ENCODE data around the gene PAK2.

Gene PAK2

GRCh38 chr3:196803891-196804468 lies 64.3 kb downstream of the PAK2 start:
- Histone ChIP-seq H3K4ac (ENCODE audit: low read depth, low read length) (no peak overlapping the region), H4K5ac (ENCODE audit: low read length) (no peak overlapping the region), H3K56ac (ENCODE audit: low read length) (no peak overlapping the region), H4K8ac (ENCODE audit: low read depth, low read length) (no peak overlapping the region), H3K79me1 (ENCODE audit: low read length) (peaks cover 7% of the 10 kb centered on the region), H3K4me2 (ENCODE audit: low read length) (no peak overlapping the region), H3K18ac (ENCODE audit: low read length) (no peak overlapping the region), H3K27ac (ENCODE audit: low read depth, low read length) (no peak overlapping the region), H2BK15ac (replicated peaks; ENCODE audit: low read depth) (no peak overlapping the region), H3K4me3 (ENCODE audit: low read length) (no peak overlapping the region), H2AK5ac (ENCODE audit: low read length) (no peak overlapping the region), H3K27me3 (ENCODE audit: insufficient read depth, low read length, poor library complexity) (no peaks in the 10 kb centered on the region), H3K9ac (ENCODE audit: low read length) (no peak overlapping the region), H3K4me1 (ENCODE audit: control insufficient read depth, low read depth, low read length) (no peaks in the 10 kb centered on the region), H3K79me2 (ENCODE audit: control insufficient read depth, insufficient read depth, low read length) (peaks cover 1% of the 10 kb centered on the region), H2BK5ac (ENCODE audit: low read length) (no peak overlapping the region), H3K23ac (ENCODE audit: low read length) (no peak overlapping the region), H3K36me3 (ENCODE audit: control insufficient read depth, insufficient read depth, low read length) (peaks cover 5% of the 10 kb centered on the region), H2BK120ac (ENCODE audit: low read depth, low read length) (no peak overlapping the region)
- no peak for DNase-seq
- WGBS (ENCODE audit: extremely low coverage, insufficient coverage, low lambda C conversion rate) = 100% methylated on average over 1 of the region's 9 CpGs

GRCh38 chr3:196804773-196805172 lies 65.1 kb downstream of the PAK2 start:
- Histone ChIP-seq H3K56ac (ENCODE audit: low read length) (no peak overlapping the region), H3K79me1 (ENCODE audit: low read length) (peaks cover 4% of the 10 kb centered on the region), H2BK5ac (ENCODE audit: low read length) (no peak overlapping the region), H3K9ac (ENCODE audit: low read length) (no peak overlapping the region), H3K4ac (ENCODE audit: low read depth, low read length) (no peak overlapping the region), H4K5ac (ENCODE audit: low read length) (no peak overlapping the region), H3K27me3 (ENCODE audit: insufficient read depth, low read length, poor library complexity) (no peaks in the 10 kb centered on the region), H3K18ac (ENCODE audit: low read length) (no peak overlapping the region), H3K4me2 (ENCODE audit: low read length) (no peak overlapping the region), H2AK5ac (ENCODE audit: low read length) (no peak overlapping the region), H3K79me2 (ENCODE audit: control insufficient read depth, insufficient read depth, low read length) (peaks cover 1% of the 10 kb centered on the region), H3K4me1 (ENCODE audit: control insufficient read depth, low read depth, low read length) (no peaks in the 10 kb centered on the region), H3K27ac (ENCODE audit: low read depth, low read length) (no peak overlapping the region), H3K23ac (ENCODE audit: low read length) (no peak overlapping the region), H3K4me3 (ENCODE audit: low read length) (no peak overlapping the region), H2BK120ac (ENCODE audit: low read depth, low read length) (no peak overlapping the region), H2BK15ac (replicated peaks; ENCODE audit: low read depth) (no peak overlapping the region), H3K36me3 (ENCODE audit: control insufficient read depth, insufficient read depth, low read length) (peaks cover 5% of the 10 kb centered on the region), H4K8ac (ENCODE audit: low read depth, low read length) (no peak overlapping the region)
- DNase-seq = no peak
- WGBS (ENCODE audit: extremely low coverage, insufficient coverage, low lambda C conversion rate) = no CpG with 5 or more reads among the region's 1 CpG

DNA sequence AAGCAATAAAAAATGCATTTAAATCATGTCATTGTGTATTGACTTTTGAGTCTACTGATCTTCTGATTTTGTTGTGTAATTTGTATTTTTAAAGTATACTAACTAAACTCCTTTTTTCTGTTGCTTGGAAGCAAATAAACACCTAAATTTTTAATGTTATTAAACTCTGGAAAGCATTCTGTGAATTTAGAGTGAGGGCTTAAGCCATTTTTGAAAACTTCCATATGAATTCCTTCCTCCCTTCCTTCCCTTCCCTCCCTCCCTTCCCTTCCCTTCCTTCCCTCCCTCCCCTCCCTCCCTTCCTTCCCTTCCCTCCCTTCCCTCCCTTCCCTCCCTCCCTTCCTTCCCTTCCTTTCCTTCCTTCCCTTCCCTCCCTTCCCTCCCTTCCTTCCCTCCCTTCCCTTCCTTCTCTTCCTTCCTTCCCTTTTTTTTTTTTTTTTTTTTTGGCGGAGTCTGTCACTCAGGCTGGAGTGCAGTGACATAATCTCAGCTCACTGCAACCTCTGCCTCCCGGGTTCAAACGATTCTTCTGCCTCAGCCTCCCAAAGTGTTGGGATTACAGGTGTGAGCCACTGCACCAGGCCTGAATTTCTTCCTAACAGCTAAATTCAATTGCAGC lies 71.4 kb downstream of the PAK2 start:
- Histone ChIP-seq H3K23ac (ENCODE audit: low read length) (no peak overlapping the region), H3K9ac (ENCODE audit: low read length) (no peak overlapping the region), H4K8ac (ENCODE audit: low read depth, low read length) (no peak overlapping the region), H3K4ac (ENCODE audit: low read depth, low read length) (no peak overlapping the region), H2AK5ac (ENCODE audit: low read length) (no peak overlapping the region), H3K27ac (ENCODE audit: low read depth, low read length) (no peak overlapping the region), H3K4me1 (ENCODE audit: control insufficient read depth, low read depth, low read length) (no peaks in the 10 kb centered on the region), H3K79me1 (ENCODE audit: low read length) (no peaks in the 10 kb centered on the region), H3K27me3 (ENCODE audit: insufficient read depth, low read length, poor library complexity) (no peaks in the 10 kb centered on the region), H2BK120ac (ENCODE audit: low read depth, low read length) (no peak overlapping the region), H3K56ac (ENCODE audit: low read length) (no peak overlapping the region), H3K36me3 (ENCODE audit: control insufficient read depth, insufficient read depth, low read length) (peaks cover 9% of the 10 kb centered on the region), H4K5ac (ENCODE audit: low read length) (no peak overlapping the region), H3K79me2 (ENCODE audit: control insufficient read depth, insufficient read depth, low read length) (no peaks in the 10 kb centered on the region), H2BK15ac (replicated peaks; ENCODE audit: low read depth) (no peak overlapping the region), H3K4me3 (ENCODE audit: low read length) (no peak overlapping the region), H3K4me2 (ENCODE audit: low read length) (no peak overlapping the region), H2BK5ac (ENCODE audit: low read length) (no peak overlapping the region), H3K18ac (ENCODE audit: low read length) (no peak overlapping the region)
- DNase-seq = no peak
- WGBS (ENCODE audit: extremely low coverage, insufficient coverage, low lambda C conversion rate) = no CpG with 5 or more reads among the region's 3 CpGs

DNA sequence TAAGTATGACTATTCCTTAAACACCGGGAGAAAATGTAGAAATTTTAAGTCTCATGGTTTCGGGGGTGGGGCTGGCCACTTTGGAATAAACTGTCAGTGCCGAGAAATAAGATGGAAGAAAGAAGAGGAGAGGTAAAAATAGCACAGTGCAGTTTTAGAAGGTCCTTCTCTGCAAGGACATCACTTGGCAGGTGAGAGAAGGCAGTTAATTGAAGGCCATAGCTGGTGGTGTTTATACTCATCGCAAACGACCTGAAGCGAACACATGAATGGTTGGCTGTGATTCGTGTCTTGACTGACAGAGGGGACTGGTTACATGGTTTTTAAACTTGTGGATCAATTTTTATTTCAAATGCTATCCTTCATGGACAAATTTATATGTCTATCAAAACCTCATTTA lies 73.2 kb downstream of the PAK2 start:
- no peak overlapping the region for H4K8ac ChIP-seq (ENCODE audit: low read depth, low read length)
- no peaks in the 10 kb centered on the region for H3K27me3 ChIP-seq (ENCODE audit: insufficient read depth, low read length, poor library complexity)
- no peaks in the 10 kb centered on the region for H3K79me2 ChIP-seq (ENCODE audit: control insufficient read depth, insufficient read depth, low read length)
- no peak overlapping the region for H3K4me3 ChIP-seq (ENCODE audit: low read length)
- peaks cover 5% of the 10 kb centered on the region for H3K36me3 ChIP-seq (ENCODE audit: control insufficient read depth, insufficient read depth, low read length)
- H3K56ac ChIP-seq (ENCODE audit: low read length) = no peak overlapping the region
- H3K23ac ChIP-seq (ENCODE audit: low read length) = no peak overlapping the region
- DNase-seq = no peak
- H3K4me2 ChIP-seq (ENCODE audit: low read length) = no peak overlapping the region
- H2BK15ac ChIP-seq (replicated peaks; ENCODE audit: low read depth) = no peak overlapping the region
- no peak overlapping the region for H3K18ac ChIP-seq (ENCODE audit: low read length)
- no peak overlapping the region for H2AK5ac ChIP-seq (ENCODE audit: low read length)
- H3K4ac ChIP-seq (ENCODE audit: low read depth, low read length) = no peak overlapping the region
- H3K9ac ChIP-seq (ENCODE audit: low read length) = no peak overlapping the region
- H4K5ac ChIP-seq (ENCODE audit: low read length) = no peak overlapping the region
- H3K27ac ChIP-seq (ENCODE audit: low read depth, low read length) = no peak overlapping the region
- no peaks in the 10 kb centered on the region for H3K4me1 ChIP-seq (ENCODE audit: control insufficient read depth, low read depth, low read length)
- no peak overlapping the region for H2BK120ac ChIP-seq (ENCODE audit: low read depth, low read length)
- H3K79me1 ChIP-seq (ENCODE audit: low read length) = no peaks in the 10 kb centered on the region
- no peak overlapping the region for H2BK5ac ChIP-seq (ENCODE audit: low read length)
- no CpG with 5 or more reads among the region's 7 CpGs for WGBS (ENCODE audit: extremely low coverage, insufficient coverage, low lambda C conversion rate)

DNA sequence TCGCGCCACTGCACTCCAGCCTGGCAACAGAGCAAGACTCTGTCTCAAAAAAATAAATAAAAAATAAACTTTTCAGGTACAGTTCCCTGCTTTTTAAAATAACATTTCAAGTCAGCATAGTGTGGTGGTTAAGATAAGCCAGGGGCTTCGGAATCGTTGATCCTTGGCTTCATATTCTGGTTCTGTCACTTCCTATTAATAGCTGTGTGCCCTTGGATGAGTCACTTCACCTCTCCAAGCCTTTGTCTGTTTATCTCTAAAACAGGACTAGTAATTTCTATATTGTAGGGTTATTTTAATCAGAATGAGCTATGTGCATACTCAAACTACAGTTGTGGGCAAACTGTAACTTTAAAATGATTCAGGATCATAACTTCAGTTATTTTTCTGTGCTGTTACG lies 74.2 kb downstream of the PAK2 start:
- H3K79me1 ChIP-seq (ENCODE audit: low read length) = no peaks in the 10 kb centered on the region
- no peak overlapping the region for H3K4ac ChIP-seq (ENCODE audit: low read depth, low read length)
- no peak overlapping the region for H4K5ac ChIP-seq (ENCODE audit: low read length)
- no peak overlapping the region for H2AK5ac ChIP-seq (ENCODE audit: low read length)
- H2BK15ac ChIP-seq (replicated peaks; ENCODE audit: low read depth) = no peak overlapping the region
- no peak overlapping the region for H3K27ac ChIP-seq (ENCODE audit: low read depth, low read length)
- H3K79me2 ChIP-seq (ENCODE audit: control insufficient read depth, insufficient read depth, low read length) = no peaks in the 10 kb centered on the region
- no peak overlapping the region for H2BK120ac ChIP-seq (ENCODE audit: low read depth, low read length)
- H3K18ac ChIP-seq (ENCODE audit: low read length) = no peak overlapping the region
- peaks cover 5% of the 10 kb centered on the region for H3K36me3 ChIP-seq (ENCODE audit: control insufficient read depth, insufficient read depth, low read length)
- H2BK5ac ChIP-seq (ENCODE audit: low read length) = no peak overlapping the region
- H3K4me3 ChIP-seq (ENCODE audit: low read length) = no peak overlapping the region
- no CpG with 5 or more reads among the region's 5 CpGs for WGBS (ENCODE audit: extremely low coverage, insufficient coverage, low lambda C conversion rate)
- DNase-seq = no peak
- no peaks in the 10 kb centered on the region for H3K4me1 ChIP-seq (ENCODE audit: control insufficient read depth, low read depth, low read length)
- H3K27me3 ChIP-seq (ENCODE audit: insufficient read depth, low read length, poor library complexity) = no peaks in the 10 kb centered on the region
- H3K4me2 ChIP-seq (ENCODE audit: low read length) = no peak overlapping the region
- H3K23ac ChIP-seq (ENCODE audit: low read length) = no peak overlapping the region
- no peak overlapping the region for H3K9ac ChIP-seq (ENCODE audit: low read length)
- H4K8ac ChIP-seq (ENCODE audit: low read depth, low read length) = no peak overlapping the region
- no peak overlapping the region for H3K56ac ChIP-seq (ENCODE audit: low read length)

Measured in mesendoderm (in vitro differentiated cells).